ENCODE data around the gene IMMP2L.

The IMMP2L gene

GRCh38 chr7:110914263-110914662 lies 648.0 kb downstream of the IMMP2L start:
- no peaks in the 10 kb centered on the region for H3K4me1 ChIP-seq
- no peak overlapping the region for H3K4me3 ChIP-seq (ENCODE audit: low read depth, low read length)
- DNase-seq: no peak
- H3K36me3 ChIP-seq: no peaks in the 10 kb centered on the region
- H3K9me3 ChIP-seq: no peaks in the 10 kb centered on the region
- no peaks in the 10 kb centered on the region for H3K27me3 ChIP-seq
- TF ChIP-seq, protein P1, sequence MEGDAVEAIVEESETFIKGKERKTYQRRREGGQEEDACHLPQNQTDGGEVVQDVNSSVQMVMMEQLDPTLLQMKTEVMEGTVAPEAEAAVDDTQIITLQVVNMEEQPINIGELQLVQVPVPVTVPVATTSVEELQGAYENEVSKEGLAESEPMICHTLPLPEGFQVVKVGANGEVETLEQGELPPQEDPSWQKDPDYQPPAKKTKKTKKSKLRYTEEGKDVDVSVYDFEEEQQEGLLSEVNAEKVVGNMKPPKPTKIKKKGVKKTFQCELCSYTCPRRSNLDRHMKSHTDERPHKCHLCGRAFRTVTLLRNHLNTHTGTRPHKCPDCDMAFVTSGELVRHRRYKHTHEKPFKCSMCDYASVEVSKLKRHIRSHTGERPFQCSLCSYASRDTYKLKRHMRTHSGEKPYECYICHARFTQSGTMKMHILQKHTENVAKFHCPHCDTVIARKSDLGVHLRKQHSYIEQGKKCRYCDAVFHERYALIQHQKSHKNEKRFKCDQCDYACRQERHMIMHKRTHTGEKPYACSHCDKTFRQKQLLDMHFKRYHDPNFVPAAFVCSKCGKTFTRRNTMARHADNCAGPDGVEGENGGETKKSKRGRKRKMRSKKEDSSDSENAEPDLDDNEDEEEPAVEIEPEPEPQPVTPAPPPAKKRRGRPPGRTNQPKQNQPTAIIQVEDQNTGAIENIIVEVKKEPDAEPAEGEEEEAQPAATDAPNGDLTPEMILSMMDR (IDR thresholded peaks at IDR 0.05; ENCODE audit: low read depth, low read length): no peak

DNA sequence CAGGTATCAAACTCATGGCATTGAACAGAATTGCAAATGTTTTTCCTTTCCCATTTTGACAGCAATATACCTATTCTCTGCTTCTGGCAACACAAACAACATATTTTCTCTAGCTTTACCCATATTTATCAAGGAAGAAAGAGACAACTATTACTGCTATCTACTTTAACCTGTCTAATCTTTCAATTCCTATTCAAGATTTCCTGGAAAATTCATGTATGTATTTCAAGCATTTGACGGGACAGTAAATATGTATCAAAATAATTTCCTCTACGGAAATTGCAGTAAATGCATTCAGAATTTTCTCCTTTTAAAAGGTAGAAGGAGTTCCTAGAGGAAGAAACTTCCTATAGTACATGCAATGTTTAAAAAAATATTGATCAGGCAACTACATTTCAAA lies 650.7 kb downstream of the IMMP2L start:
- no peak overlapping the region for H3K4me3 ChIP-seq (ENCODE audit: low read depth, low read length)
- no peaks in the 10 kb centered on the region for H3K9me3 ChIP-seq
- TF ChIP-seq, protein P1 (IDR thresholded peaks at IDR 0.05; ENCODE audit: low read depth, low read length): no peak
- no peaks in the 10 kb centered on the region for H3K27me3 ChIP-seq
- no peaks in the 10 kb centered on the region for H3K36me3 ChIP-seq
- H3K4me1 ChIP-seq: no peaks in the 10 kb centered on the region
- DNase-seq: no peak

- TF ChIP-seq, protein P1 (IDR thresholded peaks at IDR 0.05; ENCODE audit: low read depth, low read length): no peak
- Histone ChIP-seq H3K4me1 (no peaks in the 10 kb centered on the region), H3K9me3 (no peaks in the 10 kb centered on the region), H3K27me3 (no peaks in the 10 kb centered on the region), H3K36me3 (no peaks in the 10 kb centered on the region), H3K4me3 (ENCODE audit: low read depth, low read length) (no peak overlapping the region)
- no peak for DNase-seq
These were observed 653.2 kb downstream of the IMMP2L start for GRCh38 chr7:110909117-110909516.

- TF ChIP-seq, protein P1 (IDR thresholded peaks at IDR 0.05; ENCODE audit: low read depth, low read length): no peak
- no peaks in the 10 kb centered on the region for H3K27me3 ChIP-seq
- no peaks in the 10 kb centered on the region for H3K4me1 ChIP-seq
- no peaks in the 10 kb centered on the region for H3K36me3 ChIP-seq
- no peaks in the 10 kb centered on the region for H3K9me3 ChIP-seq
- no peak overlapping the region for H3K4me3 ChIP-seq (ENCODE audit: low read depth, low read length)
- DNase-seq: no peak
These were observed 656.3 kb downstream of the IMMP2L start for GRCh38 chr7:110905773-110906566.

- Histone ChIP-seq H3K36me3 (no peaks in the 10 kb centered on the region), H3K4me3 (ENCODE audit: low read depth, low read length) (no peak overlapping the region), H3K9me3 (no peaks in the 10 kb centered on the region), H3K27me3 (no peaks in the 10 kb centered on the region), H3K4me1 (no peaks in the 10 kb centered on the region)
- TF ChIP-seq, protein P1 (IDR thresholded peaks at IDR 0.05; ENCODE audit: low read depth, low read length): no peak
- DNase-seq: no peak
These were observed 663.8 kb downstream of the IMMP2L start for GRCh38 chr7:110898516-110898915.

DNA sequence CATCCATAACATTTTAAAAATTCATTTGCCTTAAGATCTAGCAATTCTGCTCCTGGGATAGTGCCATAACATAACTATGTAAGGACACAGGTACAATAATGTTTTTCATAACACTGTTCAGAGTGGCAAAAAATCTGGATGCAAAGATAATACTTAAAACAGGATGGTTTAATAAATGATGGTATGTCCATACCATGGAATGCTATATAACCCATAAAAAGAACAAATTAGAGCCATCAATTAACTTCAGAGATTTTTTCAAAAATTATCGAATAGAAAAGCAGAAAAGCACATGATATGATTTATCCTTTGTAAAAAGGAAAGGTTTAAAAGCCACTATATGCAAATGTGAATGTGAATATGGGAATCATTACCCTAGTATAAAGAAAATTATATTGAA lies 664.8 kb downstream of the IMMP2L start:
- Histone ChIP-seq H3K4me3 (ENCODE audit: low read depth, low read length) (no peak overlapping the region), H3K9me3 (no peaks in the 10 kb centered on the region), H3K4me1 (no peaks in the 10 kb centered on the region), H3K27me3 (no peaks in the 10 kb centered on the region), H3K36me3 (no peaks in the 10 kb centered on the region)
- no peak for DNase-seq
- TF ChIP-seq, protein P1 (IDR thresholded peaks at IDR 0.05; ENCODE audit: low read depth, low read length): no peak

All from BE2C (cell line).